Stimulated activated naive CD8-positive, alpha-beta T cell treated with anti-CD3 and anti-CD28 coated beads, Interleukin-15, Interleukin-2, amounts not matched to agents 100 U/mL and 50 U/mL, for 24 hours (primary cell): ENCODE measurements around the gene CFAP157.
A peak's percentile ranks its signal among the peaks of the same experiment; 100 is the strongest.

Source experiments
- ATAC-seq: fragments of 150-1000 bp; cut with Tn5 transposase; one replicate; pipeline ENCODE4 v1.10.0; 2021
- DNase-seq: peaks from one replicate; pipeline ENCODE4 v3.0.0; 2021

CFAP157 gene

DNA sequence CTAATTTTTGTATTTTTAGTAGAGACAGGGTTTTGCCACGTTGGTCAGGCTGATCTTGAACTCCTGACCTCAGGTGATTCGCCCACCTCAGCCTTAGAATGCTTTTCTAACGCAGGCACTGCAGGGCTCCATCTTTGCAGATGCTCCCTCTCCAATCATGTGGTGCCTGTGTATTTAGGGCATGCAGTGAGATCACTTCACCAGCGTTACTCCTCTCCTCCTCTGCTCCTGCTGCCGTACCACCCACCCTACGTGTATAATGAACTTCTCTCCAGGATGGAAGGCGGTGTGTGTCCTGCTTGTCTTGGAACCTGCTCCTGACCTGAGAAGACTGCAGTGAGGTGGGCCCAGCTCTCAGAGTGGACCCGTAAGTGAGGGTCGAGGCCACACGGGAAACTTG, 13.6 kb upstream of the CFAP157 start:
- ATAC-seq, result no peak
- DNase-seq, result no peak

DNA sequence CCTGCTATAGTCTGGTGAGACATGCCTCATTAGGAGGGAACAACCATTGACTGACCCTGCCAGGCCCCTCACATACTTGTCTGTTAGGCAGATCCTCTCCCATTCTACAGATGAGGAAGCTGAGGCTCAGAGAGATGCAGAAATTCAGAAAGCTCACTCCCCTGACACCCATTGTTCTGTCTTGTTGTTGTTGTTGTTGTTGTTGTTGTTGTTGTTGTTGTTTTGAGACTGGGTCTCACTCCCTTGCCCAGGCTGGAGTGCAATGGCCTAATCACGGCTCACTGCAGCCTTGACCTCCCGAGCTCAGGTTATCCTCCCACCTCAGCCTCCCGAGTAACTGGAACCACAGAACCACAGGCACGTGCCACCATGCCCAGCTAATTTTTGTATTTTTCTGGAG, 13.1 kb upstream of the CFAP157 start:
- DNase-seq (no peak), ATAC-seq (no peak)

DNA sequence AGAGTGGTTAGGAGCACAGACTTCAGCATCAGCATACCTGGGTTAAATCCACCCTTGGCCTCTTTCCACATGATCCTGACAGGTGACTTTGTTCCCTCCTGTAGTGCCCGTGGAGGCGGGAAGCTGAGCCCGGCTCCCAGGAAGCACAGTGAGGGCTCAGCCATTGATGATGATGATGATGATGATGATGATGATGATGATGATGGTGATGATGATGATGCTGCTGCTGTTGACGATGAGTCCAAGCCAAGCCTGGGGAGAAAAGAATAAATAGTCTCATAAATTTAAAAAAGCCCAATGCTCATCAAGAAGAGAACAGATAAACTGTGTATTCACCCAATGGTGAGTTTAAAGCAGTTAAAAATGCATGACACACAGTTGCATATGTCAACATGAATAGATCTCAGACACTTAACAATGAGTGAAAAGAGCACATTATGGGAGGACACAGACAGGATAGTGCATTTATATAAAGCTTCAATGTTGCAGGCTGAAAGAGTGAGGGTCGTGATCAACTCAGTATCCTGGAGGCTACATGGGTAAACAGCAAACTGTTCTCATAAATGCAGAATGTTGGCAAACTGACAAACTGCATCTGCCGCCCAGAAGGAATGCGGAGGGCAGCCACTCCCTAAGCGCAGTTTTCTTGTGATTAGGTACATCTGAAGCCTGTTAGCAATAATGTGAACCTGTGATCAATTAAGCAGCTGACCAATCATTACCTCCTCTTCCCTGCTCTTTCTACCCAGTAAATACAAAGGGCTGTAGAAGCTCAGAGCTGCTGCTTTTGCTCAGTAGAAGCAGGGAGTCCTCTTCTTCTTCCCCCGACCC, 11.7 kb upstream of the CFAP157 start:
- ATAC-seq, result no peak
- no peak for DNase-seq

DNA sequence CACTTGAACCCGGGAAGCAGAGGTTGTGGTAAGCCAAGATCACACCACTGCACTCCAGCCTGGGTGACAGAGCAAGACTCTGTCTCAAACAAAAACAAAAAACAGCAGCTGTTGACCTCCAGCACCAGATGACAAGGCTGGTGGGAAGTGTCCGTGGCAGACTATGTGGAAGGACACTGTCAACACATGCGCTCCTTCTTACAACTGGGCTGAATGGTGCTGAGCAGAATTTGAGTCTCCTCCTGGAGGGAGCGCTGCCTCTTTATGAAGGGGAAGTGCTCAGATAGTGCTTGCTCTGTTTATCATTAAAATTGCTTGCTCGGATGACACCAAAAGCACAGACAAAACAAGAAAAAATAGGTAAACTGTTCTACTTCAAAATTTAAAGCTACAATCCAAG, 9.2 kb upstream of the CFAP157 start:
- ATAC-seq, result no peak
- no peak for DNase-seq

DNA sequence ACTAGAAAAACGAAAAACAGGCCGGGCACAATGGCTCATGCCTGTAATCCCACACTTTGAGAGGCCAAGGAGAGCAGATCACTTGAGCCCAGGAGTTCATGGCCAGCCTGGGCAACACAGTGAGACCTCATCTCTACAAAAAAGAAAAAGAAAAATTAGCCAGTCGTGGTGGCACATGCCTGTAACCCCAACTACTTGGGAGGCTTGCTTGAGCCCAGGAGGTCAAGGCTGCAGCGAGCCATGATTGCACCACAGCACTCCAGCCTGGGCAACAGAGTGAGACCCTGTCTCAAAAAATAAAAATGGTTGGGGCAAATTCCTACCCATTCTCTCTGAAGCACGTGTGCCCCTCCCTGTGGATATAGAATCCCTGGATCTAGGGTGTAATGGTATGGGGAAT, 8.4 kb upstream of the CFAP157 start:
- DNase-seq, result no peak
- ATAC-seq, result no peak

DNA sequence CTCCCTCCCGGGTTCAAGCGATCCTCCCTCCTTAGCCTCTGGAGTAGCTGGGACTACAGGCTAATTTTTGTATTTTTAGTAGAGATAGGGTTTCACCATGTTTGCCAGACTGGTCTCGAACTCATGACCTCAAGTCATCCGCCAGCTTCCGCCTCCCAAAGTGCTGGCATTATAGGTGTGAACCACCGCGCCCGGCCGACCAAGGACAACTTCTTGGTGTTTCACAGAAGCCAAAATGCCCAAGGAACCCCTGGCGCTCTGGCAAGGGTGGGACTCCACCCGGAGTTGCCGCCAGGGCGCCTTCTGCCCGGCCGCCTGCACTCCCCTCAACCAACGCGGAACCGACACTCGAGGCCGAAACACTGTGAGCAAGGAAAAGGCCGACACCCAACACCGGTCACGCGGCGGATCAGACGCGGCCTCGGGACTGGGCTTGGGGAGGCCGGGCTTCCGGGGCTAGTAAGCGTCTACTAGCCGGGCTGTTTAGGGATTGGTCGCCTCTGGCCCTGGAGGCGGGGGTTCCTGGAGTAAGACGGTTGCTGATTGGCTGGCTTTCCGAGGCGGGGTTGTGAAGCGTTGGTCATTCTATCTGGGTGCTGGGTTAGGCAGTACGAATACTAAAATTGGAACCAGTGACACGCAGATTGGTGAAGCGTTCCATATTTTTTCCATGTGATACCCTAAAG, 7.7 kb upstream of the CFAP157 start:
- DNase-seq (peak; percentile 88), ATAC-seq (peak; percentile 99)

DNA sequence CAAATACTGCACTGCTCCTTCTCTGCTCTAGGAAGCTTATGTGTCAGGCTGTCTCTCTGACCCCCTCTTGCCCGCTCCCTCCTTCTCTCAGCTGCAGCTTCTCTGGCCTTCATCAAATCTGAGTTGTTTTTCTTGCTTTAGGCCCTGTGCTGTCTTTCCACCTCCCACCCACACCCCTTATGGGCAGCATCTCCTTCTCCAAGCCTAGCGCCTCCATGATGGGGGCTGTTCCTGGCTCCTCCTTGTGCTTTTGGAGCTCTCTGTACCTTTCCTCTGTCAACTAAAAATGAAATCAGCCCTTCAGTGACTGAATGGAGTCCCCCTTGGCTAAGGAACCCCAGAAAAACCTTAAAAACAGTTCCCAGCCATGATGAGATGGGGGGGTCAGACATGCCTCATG, 6.6 kb upstream of the CFAP157 start:
- no peak for ATAC-seq

DNA sequence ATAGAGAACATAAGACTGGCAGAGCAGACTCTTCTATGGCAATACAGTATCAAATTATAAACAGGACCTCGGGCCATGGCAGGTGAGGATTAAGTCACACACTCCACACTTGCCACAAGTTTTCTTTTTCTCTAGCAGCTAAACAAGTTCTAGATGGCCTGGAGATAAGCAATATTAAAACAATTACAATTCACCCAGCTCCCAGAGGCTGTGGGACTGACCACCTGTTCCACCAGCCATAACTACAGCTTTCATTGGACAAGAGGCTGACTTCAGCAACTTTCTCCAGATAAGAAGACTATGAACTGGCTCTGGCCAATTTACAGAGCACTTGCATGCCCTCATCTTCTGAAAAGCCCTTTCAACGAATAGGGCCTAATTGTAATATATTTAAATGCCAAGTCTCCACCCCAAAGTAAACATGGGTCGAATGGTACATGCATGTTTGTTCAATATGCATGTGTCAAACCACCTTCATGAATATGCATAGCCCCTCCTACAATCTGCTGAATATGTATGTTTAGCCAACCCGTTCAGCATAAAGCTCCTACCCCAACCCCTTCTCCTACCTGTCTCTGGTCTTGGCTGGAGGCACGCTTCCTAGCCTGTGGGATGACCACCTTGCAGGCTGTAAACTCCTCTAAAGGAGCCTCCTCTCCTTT, 6.1 kb upstream of the CFAP157 start:
- DNase-seq (no peak), ATAC-seq (no peak)

More for the DNA sequence above, 6.6 kb upstream of the CFAP157 start:
- DNase-seq, result no peak

DNA sequence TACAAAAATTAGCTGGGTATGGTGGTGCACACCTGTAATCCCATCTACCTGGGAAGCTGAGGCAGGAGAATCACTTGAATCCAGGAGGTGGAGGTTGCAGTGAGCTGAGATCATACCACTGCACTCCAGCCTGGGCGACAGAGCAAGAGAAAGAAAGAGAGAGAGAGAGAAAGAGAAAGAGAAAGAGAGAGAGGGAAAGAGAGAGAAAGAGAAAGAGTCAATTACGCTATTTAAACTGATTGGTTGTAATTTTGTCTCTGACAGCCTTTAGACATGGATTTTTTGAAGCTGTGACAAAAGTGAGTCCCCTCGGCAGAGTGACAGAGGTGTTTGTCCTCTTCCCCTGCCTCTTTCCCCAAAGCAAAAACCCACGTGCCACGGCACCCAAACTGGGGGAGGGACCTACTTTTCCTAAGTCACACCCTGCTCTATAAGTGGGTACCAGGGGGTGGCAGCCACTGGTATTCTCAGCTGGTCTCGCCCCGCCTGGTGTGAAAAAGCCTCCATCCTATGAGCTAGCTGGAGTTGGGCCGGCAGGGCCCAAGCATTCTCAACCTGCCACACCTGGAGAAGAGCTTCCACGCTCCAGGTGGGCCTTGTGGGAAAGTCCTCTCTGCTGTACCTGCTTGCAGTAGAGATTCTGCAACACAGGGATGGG, 3.4 kb upstream of the CFAP157 start:
- ATAC-seq (no peak), DNase-seq (no peak)

DNA sequence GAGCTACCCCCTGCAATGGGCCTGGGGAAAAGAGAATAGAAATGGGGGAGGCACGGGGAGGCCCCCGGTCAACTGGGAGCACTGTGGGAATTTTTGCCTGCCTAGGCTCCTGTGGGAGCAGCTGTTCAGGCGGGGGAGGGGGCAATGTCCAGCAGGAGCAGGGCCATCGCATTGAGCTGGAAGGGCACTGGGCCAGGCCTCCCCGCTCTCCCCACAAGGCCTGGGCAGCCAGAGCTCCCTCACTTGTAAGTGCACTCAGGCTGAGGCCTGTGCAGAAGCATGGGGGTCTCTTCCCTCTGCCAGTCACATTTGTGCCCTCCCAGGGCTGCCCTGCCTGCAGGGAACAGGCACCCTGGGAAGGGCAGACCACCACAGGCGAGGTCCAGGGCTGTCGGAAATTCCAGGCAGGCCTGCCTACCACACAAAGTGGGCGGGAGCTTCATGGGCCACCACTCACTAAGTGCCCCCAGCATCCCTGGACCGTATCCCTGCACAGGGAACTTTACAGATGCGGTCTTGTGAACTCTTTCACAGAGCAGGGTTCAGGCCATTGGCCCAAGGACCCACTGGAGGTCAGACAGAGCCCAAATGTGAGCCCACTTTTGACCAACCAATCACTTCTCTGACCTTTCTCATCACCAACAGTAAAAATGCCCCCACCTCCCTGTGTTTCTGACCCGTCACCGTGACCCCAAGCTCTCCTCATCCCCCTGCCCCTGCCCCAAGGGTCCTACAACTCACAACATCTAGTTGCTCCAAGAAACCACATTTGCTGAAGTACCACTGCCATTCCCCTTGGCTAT, 1.0 kb upstream of the CFAP157 start:
- no peak for DNase-seq
- no peak for ATAC-seq

DNA sequence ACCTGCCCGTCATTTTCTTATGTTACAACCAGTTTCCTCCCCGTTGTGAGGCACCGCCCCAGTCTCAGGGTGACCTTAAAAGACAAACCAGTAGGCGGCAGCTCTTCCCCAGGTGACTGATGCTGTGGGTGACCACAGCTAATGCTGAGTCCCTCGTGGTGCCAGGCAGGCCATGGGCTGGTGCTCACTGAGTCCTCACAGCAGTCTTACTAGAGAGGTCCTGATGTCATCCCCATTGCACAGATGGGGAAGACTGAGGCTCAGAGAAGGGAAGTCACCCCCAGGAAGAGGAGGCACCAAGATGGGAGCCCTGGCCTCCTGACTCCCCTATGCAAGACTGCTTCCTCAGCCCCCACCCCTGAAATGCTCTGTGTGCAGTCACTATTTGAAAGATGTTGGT, 978 bp downstream of the CFAP157 start:
- DNase-seq, result peak; percentile 44
- peak; percentile 77 for ATAC-seq

DNA sequence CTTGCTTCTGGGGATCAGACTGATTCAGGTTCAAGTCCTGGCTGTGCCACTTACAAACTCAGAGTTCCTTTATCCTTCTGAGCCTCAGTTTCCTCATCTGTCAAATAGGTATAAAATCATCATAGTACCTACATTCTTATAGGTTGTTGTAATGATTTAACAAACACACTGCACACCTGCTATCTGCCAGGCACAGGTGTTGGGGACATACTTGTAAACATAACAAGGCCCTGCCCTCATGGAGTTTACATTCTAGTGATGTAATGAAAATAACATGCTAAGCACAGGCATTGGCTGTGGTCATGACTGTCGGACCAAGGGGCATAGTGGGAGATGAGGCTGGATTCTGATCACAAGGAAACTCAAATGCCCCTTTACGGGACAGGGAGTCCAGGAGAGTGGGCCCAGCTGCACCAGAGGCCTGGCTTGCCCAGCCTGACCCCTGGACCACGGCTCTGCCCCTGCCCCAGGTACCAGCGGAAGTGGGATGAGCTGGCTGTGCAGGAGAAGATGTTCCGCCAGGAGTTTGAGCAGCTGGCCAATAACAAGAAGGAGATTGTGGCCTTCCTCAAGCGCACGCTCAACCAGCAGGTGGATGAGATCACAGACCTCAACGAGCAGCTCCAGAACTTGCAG, 2.3 kb downstream of the CFAP157 start:
- ATAC-seq (no peak), DNase-seq (no peak)

DNA sequence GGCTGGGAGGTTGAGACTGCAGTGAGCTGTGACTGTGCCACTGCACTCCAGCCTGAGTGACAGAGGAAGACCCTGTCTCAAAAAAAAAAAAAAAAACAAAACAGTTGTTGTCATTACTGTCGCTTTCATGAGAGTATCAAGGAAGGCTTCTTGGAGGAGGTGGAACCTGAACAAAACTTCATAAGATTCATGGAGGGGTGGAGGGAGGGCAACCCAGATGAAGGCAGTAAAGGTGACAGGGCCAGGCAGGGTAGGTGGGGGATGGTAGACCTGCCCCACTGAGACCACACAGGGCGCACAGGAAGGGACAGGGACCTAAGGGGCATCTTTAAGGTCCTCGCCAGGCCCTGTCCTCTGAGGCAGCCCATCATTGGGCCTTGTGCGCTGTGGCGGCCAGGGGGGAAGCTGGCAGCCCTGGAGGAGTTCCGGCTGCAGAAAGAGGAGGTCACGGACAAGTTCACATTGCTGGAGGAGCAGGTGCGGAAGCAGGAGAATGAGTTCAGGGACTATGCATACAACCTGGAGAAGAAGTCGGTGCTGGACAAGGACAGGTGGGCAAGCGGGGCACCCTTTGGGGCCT, 3.5 kb downstream of the CFAP157 start:
- ATAC-seq (no peak), DNase-seq (no peak)

DNA sequence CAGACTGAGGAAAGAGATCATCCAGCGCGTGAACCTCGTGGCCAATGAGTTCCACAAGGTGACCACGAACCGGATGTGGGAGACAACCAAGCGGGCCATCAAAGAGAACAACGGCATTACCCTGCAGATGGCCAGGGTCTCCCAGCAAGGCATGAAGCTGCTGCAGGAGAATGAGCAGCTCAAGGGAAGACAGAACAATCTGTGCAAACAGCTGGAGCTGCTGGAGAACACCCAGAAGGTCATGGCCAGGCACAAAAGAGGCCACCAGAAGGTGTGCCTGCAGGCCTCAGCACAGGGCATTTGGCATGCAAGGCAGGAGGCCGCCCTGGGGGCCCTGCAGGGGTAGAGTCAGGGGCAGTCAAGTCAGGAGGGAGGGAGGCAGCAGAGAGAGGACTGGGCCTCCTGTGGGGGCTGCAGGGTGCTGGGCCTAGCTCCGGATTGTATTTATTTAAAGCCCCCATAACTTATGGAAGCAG, 4.5 kb downstream of the CFAP157 start:
- ATAC-seq (no peak), DNase-seq (no peak)

DNA sequence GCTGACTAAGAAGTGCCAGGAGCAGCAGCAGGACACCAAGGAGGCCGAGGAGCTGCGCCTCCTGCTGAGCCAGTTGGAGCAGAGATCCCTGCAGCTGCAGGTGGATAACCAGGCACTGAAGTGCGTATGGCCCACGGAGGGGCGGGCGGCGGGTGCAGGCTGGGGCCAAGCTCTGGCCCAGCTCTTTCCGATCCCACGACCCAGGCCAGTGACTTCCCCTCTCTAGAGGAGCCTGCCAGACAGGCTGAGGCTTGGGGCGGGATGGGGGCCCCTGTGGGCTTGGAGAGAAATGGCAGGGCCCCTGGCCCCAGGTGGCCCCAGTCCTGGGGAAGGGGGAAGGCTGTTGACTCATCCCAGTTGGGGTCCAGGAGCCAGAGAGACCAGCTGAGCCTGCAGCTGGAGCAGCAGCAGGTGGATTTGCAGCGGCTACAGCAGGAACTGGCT, 5.1 kb downstream of the CFAP157 start:
- no peak for ATAC-seq
- no peak for DNase-seq

DNA sequence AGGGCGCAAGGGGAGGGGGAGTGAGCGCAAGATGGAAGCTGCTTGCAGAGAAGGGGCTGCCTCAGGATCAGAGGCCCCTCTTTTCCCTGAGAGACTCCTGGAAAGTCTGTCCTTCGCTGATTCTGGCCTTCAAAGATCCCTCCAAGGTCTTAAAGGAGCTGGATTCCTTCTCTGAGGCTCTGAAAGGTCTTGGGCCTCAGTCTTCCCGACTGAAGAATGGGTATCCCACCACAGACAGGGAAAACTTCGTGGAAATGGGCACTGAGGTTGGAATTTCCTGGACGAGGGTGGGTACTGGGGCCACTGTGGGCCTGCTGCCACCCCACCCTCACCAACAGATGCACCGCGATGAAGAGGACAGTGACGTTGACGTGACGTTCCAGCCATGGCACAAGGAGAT, 5.6 kb downstream of the CFAP157 start:
- no peak for DNase-seq
- no peak for ATAC-seq

DNA sequence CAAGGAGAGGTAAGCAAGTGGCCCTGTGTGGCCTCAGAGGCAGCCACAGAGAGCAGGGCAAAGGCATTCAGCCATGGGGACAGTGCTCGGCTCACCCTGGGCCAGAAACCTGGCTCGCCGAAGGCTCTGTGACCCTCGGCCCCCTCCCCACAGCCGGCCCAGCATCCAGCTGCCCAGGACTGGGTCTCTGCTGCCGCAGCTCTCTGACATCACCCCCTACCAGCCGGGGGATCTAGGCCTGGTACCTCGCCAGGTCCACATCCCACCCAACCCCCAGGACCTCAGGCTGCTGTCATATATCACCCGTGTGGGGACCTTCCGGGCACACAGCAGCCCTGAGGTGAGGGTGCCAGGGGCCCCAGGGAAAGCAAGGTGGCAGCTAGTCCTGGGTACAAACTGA, 6.1 kb downstream of the CFAP157 start:
- DNase-seq, result no peak
- no peak for ATAC-seq

DNA sequence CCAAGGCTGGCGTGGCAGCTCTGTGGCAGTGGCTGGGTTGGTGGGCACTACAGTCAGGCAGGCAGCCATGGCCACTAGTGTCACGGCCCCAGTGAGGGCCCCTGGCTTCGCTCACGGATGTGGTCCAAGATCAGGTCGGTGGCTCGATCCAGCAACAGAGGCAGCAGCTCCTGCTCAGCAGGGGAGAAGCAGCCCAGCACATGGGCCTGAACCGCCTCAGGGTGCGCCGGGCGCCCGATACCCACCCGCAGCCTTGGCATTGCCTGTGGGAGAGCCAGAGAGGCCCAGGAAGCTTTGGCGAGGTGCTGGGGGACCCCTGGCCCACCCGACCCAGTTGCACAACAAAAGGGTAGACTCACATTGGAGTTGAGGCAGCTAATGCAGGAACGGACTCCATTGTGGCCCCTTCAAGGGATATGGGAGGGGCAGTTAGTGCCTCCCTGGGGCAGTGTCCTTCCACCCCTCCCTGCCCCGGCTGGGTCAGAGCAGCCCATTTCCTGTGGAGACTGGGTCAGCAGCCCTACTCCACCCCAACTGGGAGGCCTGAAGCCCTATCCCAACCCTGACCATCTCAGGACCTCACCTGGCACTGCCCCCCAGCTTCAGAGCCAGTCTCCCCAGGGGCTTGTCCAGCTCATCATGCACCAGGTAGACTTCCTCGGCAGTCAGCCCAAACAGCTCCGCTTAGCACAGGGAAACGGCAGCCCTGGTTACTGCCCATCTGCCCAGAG, 7.4 kb downstream of the CFAP157 start:
- DNase-seq, result no peak
- no peak for ATAC-seq

DNA sequence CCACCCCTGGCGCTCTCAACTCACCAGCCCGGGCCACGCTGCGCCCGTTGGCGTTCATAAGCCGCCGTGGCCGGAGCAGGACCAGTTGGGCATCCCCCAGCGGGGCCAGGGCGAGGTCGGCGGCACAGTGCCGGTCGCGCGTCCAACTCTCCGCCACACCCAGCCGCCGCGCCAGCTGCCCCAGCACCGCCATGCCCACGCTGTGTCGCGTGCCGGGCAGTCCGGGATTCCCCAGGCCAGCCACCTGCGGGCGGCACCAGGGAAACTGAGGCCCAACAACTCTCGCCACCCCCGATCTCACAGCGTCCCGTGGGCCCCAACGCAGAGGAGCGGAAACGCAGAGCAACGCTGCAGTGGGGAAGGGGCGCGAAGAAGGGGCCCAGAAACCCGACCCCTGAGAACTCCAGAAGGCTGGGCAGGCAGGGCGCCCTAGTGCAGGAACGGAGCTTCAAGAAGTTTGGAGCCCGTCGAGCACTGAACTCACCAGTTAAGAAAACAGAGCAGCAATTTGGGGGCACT, 8.2 kb downstream of the CFAP157 start:
- ATAC-seq (no peak), DNase-seq (peak; percentile 33)
